ENCODE measurements around the gene CERT1.

CERT1 gene

DNA sequence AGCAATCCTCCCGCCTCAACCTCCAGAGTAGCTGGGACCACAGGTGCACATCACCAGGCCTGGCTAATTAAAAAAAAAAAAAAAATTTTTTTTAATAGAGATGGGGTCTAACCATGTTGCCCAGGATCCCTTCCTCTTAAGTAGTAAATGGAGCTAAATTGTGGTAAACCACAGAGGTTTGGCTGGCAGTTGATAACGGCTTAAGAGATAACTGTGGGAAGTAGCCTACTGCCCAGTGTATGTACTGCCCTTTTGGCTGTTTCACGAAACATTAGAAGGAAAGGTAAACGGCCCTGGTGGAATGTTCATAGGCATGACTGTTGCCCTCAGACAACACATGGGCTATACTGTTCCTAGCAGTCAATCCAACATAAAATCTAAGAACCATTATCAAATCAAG, 130.0 kb downstream of the CERT1 start:
- DNase-seq: no peak

DNA sequence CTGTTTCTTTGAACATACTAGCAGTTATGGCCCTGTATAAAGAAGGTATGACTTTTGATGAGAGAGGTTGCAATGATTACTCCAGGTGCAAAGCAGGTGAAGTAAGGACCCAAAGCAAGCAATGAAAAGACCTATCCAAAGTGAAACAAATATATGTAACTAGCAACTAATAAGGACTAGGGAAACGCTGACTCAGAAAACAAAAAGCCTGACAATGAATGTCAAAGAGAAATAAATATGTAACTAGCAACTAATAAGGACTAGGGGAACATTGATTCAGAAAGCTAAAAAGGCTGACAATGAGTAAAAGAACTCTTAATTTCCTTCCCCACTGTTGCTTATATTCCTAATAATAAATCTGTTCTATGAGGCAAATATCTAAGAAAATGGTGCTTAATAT, 131.3 kb downstream of the CERT1 start:
- no peak for DNase-seq

DNA sequence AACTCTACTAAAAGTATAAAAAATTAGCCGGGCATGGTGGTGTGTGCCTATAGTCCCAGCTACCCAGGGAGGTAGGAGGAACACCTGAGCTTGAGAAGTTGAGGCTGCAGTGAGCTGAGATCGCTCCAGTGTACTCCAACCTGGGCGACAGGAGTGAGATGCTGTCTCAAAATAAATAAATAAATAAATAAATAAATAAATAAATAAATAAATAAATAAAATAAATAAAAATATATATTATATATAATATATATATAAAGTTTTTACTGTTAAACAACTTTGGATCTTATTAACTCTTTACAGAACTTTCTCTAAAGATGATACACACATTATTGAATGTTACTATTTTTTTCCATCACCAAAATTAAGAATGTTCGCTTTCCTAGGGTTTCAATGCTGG, 136.0 kb downstream of the CERT1 start:
- no peak for DNase-seq

DNA sequence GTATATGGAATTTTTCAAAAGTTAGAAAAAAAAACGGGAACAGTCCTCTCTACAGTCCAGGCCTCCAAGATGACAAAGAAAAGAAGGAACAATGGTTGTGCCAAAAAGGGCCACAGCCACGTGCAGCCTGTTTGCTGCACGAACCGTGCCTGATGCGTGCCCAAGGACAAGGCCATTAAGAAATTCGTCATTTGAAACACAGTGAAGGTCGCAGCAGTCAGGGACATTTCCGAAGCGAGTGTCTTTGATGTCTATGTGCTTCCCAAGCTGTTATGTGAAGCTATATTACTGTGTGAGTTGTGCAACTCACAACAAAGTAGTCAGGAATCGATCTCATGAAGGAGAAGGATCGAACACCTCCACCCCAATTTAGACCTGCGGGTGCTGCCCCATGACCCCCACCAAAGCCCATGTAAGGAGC, 137.0 kb downstream of the CERT1 start:
- DNase-seq: no peak

DNA sequence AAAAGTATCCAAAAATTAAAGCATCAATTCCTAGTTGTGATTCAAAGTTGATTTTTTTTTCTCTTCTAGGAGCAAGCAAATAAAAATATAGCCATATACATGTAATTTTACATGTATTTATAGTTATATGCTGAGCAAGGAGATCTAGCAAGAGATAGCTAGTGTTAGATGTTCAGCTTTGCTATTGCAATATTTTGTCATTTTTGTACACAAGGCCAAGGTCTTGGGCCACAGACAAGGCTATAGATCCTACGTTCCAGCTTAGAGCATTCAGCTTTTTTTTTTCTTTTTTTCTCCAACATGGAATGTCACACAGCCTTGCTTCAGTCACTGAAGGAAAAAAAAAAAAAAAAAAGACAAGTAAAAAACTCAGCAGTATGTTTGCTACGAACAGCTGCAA, 137.6 kb downstream of the CERT1 start:
- DNase-seq: no peak

DNA sequence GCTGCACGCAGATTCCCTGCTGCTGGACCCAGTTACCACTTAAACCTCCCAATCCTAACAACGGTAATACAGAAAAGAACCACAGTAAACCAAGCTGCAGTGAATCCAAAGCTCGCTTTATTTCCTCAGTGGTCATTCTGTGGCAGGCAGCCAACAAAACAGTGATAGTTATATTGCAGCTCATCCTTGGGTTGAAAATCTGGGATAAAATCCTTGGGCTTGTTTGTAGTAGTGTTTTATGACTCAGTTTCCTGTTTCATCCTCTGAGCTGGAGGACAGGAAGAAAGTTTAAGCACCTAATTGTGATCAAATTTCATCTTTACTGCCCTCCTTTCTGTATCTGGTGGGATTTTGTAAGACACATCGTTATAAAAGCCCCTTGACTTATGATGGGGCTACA, 143.0 kb downstream of the CERT1 start:
- DNase-seq: no peak

DNA sequence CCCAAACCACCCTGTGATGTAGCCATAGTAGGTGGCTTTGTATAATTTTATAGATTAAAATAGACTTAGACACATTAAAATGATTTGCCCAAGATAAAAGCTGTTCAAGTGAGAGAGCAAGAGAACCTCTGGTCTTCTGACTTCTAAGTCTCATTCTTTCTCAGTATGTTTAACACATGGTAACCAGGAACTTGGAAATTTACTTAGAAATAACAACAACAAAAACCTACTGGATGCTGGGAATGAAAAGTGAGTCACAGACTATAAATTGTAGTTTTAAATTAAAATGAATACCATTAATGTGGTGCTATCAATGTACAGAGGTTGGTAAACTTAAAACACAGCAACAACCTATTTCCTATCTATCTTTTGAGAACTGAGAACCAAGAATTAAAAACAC, 144.0 kb downstream of the CERT1 start:
- no peak for DNase-seq

DNA sequence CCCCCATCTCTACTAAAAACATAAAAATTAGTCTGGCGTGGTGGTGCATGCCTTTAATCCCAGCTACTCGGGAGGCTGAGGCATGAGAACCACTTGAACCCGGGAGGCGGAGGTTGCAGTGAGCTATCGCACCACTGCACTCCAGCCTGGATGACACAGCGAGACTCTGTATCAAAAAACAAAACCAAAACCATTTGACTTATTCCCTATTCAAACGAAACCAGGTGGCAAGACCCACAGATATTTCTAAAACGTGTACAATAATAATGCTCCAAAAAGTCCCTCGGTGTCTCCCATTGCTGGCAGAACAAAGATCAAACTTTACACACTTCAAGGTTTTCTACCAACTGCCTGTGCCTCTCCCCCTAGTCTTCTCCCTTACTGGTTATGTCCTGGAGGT, 144.6 kb downstream of the CERT1 start:
- no peak for DNase-seq

DNA sequence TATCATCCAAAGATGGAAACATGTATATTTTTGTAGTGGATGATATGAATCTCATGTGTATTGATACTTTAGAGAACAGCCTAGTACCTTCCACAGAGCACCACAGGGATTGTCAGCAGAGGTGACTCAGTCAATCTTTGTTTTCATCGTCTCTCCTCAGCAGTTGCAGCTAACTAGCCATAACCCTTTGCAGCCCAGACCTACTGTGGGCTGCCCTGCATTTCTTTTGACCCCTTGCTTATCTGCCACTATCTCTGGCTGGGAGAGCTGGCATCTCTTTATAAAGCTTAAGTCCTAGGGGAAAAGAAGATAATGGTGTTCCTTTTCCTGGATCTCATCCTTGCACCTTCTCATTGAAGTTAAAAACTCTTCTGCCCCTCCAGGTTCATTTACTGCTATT, 145.7 kb downstream of the CERT1 start:
- DNase-seq: no peak

DNA sequence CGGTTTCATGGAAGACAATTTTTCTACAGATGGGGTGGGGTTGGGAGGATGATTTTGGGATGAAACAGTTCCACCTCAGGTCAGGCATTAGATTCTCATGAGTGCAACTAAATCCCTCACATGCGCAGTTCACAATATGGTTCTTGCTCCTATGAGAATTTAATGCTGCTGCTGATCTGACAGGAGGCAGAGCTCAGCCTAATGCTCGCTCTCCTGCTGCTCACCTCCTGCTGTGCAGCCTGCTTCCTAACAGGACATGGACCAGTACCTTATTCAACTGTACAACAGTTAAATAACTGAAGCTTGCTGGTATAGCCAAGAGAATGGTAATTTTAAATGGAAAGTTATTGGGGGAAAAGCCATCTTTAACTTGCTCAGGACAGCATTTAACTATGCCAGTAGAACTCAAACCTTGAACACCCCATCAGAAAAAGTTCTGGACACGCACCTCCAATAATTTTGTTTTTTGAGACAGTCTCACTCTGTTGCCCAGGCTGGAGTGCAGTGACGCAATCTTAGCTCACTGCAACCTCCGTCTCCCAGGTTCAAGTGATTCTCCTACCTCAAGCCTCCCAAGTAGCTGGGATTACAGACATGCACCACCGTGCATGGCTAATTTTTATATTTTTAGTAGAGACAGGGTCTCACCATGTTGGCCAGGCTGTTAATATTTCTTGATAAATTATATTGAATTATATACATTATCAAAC, 146.7 kb downstream of the CERT1 start:
- DNase-seq: no peak

DNA sequence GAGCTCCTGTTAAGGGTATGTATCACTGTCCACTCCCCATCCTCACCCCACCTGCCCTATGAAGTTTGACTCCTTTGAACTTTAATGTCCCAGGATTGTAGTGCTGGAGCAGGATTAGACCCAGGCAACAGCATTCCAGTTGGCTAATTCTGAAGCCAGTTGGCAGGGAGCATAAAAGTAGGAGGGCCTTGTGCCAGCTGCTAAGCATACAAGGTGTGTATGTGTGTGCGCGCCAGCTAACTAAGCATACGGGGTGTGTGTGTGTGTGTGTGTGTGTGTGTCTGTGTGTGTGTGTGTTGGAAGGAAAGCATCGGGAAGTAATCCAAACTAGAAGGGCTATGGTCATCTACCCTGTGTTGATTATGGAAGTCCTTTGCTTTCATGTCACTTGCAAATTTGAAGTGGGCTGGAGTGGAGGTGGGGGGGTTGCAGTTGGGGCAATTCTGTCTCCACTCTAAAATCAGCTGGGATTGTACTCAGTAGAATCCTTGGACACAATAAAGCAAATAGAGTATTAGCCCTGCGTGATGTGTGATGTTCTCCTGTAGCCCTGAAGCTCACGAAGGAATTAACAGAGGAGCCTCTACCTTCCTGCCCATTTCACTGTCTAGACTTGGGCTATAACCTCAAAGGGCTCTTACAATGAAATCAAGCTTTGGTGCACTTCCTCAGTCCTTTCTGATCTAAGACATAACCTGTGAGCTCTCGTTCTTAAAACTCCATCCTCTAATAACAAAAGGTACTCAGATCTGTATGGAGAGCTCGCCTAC, 147.5 kb downstream of the CERT1 start:
- no peak for DNase-seq

DNA sequence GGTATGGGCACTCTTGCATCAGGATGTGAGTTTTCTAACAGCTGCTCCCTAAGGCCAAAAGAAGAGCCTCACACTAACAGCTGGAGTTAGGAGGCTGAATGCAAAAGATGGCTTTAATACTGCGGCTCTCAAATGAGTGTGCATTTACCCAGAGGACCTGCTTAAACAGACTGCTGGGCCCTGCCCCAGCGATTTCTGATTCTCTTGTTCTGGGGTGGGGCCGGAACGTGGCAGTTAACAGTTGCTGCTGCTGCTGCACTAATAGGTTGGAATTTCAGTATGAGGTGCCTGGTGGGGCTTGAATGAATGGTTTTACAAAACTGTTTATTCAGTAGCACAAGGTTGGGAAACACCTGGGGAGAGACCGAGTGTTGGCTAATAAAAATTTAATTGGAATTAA, 148.3 kb downstream of the CERT1 start:
- no peak for DNase-seq

DNA sequence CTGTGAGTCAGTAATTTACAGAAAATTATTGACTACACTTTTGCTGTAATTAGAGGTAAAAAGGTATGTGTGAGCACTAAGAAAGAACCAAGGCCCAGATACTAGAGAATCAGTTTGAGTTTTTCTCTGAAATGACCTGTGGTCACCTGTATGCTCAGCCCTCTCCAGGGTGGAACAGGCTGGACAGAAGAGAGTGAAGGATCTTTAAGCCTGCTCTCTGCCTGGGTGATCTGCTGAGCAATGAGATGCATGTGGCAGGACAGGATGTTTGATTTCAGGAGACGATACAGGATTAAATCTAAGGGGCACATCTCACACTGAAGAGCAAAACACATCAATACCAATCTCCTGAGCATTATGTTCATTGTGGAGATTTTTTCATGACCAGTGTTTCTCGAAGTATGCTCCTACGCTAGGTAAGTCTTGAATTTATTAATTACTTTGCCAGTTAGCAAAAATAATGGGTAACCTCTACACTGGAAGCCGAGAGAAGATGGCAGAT, 148.9 kb downstream of the CERT1 start:
- no peak for DNase-seq

DNA sequence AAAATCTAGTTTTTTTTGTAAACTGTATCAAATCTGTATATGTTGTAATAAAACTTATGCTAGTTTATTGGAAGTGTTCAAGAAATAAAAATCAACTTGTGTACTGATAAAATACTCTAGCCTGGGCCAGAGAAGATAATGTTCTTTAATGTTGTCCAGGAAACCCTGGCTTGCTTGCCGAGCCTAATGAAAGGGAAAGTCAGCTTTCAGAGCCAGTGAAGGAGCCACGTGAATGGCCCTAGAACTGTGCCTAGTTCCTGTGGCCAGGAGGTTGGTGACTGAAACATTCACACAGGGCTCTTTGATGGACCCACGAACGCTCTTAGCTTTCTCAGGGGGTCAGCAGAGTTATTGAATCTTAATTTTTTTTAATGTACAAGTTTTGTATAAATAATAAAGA, 150.1 kb downstream of the CERT1 start:
- no peak for DNase-seq

DNA sequence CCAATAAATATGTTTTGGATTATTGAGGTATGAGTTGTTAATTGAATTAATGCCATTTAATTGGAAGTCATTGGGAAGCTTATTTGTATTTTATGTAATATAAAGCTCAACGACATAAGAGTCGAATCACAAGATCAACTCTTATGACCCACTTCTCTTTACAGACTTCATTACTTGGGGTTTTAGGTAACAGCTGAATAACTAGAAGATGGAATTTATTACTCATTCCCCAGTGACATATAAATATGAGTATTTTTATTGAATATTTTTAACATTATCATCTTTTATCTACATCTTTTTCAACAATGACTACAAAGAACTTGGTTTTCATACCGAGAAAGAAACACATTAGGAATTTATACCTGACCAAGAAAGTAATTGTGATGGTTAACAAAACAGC, 153.3 kb downstream of the CERT1 start:
- DNase-seq: no peak

DNA sequence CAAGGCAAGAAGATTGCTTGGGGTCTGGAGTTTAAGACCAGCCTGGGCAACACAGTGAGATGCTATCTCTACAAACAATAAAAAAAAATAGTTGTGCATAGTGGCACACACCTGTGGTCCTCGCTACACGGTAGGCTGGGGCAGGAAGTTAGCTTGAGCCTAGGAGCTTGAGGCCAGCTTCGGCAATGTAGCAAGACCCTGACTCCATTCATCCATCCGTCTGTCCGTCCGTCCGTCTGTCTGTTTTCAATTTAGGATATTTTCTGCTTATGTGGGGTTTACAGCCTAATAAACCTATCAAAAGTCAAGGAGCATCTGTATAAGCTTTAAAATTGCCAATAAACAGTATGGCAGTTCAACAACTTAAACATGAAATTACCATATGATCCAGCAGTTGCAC, 154.7 kb downstream of the CERT1 start:
- DNase-seq: no peak

DNA sequence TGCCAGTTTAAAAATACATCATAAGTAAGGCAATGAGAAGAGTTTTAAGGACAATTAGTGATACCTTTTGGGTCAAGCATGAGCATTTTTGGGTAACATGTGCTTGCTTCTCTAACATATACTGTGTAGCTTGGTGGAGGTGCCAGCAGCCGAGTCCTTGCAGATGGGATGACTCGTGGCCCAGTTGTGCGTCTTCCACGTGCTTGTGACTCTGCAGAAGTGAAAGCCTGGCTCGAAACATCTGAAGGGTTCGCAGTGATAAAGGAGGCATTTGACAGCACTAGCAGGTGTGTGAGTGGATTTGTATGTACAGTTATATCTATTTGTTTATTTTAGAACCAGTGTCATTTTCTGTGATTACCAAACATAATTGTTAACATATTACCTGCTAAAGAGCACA, 156.2 kb downstream of the CERT1 start:
- no peak for DNase-seq

DNA sequence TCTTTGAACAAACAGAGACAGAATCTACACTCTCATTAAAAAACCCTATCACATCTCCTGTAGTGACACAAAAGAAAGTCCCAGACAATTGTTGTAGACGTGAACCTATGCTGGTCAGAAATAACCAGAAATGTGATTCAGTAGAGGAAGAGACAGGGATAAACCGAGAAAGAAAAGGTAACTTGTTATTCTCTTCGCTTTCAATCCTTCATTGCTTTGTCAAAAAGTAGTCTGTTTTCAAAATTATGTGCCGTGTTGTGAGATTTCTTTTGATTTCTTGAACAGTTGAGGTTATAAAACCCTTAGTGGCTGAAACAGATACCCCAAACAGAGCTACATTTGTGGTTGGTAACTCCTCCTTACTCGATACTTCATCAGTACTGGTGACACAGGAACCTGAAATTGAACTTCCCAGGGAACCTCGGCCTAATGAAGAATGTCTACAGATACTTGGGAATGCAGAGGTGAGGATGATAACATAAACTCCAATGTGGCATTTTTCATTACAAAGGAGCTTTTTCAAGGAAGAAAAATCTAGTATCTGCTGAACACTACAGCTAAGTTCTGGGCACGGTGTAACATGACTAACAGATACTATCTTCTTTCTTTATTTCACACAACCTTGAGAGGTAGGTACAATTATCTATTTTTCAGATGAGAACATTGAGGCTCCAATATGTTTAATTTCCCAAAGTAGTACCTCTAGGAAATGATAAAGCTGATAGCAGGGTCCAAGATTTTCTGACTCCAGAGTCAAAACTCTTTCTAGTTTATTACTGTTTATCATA, 160.1 kb downstream of the CERT1 start:
- no peak for DNase-seq

DNA sequence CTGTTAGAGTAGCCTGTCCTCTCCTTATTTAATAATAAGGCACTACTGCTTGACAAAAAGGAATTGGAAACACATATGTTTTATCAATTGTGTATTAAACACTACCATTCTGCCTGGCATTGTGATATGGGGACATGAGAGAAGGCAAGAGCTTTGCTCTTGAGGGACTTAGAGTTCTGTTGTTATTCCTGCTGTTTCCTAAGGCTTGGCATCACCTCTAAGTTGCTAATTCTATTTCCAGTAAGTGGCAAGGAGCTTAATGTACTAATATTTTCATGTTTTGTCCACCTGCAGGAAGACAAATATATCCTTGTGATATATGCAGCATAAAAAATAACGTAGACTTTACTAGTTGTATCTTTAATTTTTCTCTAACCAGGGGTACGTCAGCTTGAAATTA, 161.8 kb downstream of the CERT1 start:
- DNase-seq: no peak

DNA sequence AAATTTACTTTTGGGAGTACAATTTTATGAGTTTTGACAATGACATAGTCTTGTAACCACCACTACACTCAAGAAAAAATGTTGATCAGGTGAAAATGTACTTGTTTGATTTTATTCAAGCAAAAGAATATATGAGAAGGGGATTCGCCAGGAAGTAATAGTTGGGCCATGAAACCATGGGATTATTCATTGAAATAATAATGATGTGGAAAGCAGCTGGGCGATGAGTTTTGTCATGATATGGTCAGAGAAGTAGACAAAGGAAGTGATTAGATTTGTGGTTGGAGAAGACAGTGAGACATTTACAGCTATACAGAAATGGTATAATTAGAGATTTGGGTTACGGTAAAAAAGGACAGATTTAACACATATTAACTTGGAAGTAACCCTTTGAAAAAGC, 163.2 kb downstream of the CERT1 start:
- no peak for DNase-seq

DNA sequence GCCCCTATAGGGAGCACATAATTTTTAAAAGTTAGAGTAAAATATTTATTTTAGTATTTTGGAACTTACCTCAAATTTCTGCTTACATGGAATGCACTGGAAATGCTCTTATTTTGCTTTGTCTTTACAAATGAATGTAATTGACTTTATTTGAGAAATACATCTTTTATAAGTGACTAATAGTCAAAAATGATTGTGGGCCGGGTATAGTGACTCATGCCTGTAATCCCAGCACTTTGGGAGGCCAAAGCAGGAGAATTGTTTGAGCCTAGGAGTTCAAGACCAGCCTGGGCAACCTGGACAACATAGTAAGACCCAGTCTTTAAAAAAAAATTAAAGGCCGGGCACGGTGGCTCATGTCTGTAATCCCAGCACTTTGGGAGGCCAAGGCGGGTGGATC, 168.6 kb downstream of the CERT1 start:
- no peak for DNase-seq

DNA sequence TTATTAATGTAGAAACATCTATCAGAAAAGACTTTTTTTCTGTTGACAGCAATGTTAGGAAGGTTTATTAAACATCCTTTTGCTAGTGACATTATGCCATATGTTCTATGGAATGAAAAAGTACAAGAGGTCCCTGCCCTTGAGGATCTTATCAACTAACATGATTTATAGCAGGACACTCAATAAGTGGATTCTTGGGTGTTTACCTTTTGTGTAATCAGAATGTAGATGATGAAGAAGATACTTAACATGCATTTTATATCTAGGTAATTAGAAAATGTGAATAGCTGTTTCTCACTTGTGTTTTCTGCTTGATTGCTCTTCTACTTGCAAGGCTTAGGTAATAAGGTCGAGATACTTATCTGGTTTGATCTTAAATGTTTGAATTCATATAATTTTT, 169.5 kb downstream of the CERT1 start:
- DNase-seq: no peak

DNA sequence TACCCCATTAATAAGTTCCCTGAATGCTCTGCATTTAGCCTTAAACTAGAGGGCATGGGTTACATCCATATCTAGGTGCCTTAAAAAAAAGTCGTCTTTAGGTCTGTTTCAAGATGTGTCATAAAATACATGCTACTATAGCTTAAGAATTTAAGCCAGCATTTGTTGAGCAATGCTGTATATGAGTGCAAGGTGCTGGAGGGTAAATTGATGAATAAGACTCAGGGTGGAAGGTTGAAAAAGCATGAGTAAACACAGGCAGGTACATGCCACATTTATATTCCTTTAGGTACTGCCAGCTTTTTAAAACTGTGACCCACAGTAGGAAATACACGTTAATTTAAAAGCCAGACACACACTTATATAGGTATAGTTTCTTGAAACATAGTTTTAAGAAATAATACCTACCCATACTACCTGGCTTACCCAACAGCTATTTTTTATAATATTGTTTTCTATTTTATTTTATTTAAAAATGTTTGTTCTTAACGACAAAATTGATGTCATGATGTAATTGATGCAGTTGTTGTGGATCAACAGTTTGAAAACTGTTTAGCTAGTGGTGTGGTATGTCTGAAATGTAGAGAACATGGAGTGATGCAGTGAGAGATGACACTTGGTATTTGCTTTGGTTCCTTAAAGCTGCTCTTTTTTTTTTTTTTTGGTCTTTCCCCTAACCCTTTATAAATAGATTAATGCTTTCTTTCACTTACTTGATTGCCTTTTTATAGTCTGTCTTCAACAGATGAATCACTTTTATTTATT, 170.5 kb downstream of the CERT1 start:
- no peak for DNase-seq

Data from activated naive CD4-positive, alpha-beta T cell treated with Interleukin-2 at 50 U/mL for 16 hours (primary cell).